Retinal pigment epithelial cell (primary cell): Measurements from ENCODE around the gene ATP8A2.
"Not testable (repeated sequence)": the region's sequence is repeated elsewhere in the genome, so short reads cannot be mapped to it uniquely, and the experiment has no call there.

ENCODE experiments used
- DNase-seq: peaks from one replicate; pipeline ENCODE4 v3.0.0-alpha.2; 2010; ENCODE audit warnings: low read depth
- H3K4me3 ChIP-seq: 2 replicates; pipeline ENCODE4 v1.5.1; 2011; ENCODE audit warnings: mild to moderate bottlenecking, low read length, control low read depth, moderate library complexity
- CTCF ChIP-seq: conservative IDR thresholded peaks from 2 replicates; pipeline ENCODE4 v1.5.1; 2011; ENCODE audit warnings: low read depth, low read length, control low read depth, inconsistent platforms

Gene ATP8A2

GRCh38 chr13:26071691-26072090, 699.9 kb downstream of the ATP8A2 start:
- DNase-seq, result no peak
- TF ChIP-seq CTCF, result no peak

DNA sequence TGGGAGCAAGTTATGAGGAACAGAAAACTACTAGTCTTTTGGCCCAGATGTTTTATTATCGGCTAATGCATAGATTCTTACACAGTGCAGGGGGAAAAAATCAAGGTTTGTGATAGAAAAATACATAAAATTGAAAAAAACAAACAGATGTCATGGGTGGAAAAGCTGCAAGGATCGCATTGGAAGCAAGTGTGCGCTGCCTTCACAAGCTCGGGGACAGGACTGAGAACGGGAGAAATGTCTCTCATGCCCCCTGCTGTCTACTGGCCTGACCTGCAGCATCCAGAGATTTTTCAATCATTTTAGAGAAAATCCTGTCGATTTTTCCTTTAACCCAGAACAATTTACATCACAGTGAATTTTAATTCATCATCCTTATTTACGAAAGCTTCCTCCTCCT, 700.6 kb downstream of the ATP8A2 start:
- not testable (repeated sequence) for H3K4me3 ChIP-seq, DNase-seq

More at GRCh38 chr13:26071691-26072090, 699.9 kb downstream of the ATP8A2 start:
- no peak overlapping the region for H3K4me3 ChIP-seq

DNA sequence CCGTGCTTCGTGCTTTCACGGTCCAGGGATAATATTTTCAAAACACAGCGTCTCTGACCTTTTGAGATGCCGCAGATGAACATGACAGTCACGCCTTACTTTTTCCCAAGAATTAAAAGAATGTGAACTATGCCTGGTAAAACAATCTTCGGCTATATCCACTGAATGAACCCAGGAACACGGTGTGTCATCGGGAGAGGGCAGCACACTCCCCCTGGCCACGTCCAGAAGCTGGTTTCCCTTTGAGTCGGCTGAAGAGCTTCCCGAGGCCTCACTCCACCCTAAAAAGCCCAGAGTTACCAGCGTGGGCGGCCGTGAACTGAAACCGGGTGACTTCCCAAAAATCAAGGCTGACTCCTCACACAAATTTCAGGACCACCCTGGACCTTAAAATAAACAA, 702.9 kb downstream of the ATP8A2 start:
- TF ChIP-seq CTCF, result peak; percentile 32
- no peak overlapping the region for H3K4me3 ChIP-seq
- no peak for DNase-seq
